ENCODE measurements around the gene LRCH1. TPM values are rescaled to one million over a fixed set of nuclear protein-coding genes. Genes with fewer than 3 reads are reported as not detected.

LRCH1 gene
- total RNA-seq, 1 donor from 2014 or later: 21.4 TPM

DNA sequence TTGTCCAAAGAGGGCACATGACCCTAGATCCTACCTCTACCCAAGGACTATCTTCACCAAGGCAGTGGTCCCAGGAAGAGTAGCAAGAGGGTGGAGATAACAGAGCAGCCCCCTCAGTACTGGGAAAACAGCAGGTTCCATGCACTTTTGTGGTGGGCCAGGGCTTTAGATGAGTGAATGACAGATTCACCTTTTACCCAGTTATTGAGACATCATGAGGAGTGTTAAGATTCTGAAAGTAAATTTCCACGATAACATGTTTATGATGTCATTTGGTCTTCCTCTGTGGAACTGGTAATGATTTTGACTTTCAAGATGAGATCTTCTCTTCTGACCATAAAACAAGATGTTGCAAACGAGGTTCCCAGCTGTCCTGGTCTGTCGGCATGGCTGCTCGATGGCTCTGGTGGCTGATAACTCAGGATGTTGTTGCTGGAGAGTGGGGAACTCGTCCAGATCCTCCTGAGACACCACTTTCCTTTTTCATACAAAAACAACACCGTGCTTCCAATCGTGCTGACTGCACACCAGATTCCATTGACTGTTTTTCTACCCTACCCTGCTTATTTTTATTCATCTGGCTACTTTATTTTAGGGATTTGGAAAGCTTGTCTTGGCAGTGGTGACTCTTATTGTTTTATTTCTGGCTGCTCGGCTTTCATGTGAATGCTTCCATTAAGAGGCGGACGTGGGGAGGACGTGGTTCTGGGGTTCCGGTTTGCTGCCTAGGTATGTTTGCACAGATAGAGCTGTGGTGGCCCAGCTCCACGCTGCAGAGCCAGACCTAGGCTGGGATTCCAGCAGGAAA lies 88.5 kb downstream of the LRCH1 start:
- DNase-seq: peak; percentile 13

DNA sequence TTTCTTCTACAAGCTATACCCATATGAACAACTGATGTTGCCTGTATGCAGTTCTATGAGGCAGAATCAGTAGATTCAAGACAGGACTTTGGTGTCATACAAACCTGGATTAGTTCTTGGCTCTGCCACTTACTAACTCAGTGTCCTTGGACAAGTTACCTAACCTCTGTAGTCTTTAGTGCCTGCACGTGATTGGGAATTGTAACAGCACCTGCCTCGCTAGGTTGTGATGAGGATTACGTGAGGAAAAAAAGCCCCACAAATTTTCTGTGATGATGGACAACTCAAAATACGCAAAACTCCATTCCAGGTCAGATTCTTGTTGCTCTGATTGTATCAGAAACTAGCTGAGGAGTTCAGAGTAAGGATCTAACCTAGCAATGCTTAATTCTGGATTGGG lies 89.3 kb downstream of the LRCH1 start:
- no peak for DNase-seq

DNA sequence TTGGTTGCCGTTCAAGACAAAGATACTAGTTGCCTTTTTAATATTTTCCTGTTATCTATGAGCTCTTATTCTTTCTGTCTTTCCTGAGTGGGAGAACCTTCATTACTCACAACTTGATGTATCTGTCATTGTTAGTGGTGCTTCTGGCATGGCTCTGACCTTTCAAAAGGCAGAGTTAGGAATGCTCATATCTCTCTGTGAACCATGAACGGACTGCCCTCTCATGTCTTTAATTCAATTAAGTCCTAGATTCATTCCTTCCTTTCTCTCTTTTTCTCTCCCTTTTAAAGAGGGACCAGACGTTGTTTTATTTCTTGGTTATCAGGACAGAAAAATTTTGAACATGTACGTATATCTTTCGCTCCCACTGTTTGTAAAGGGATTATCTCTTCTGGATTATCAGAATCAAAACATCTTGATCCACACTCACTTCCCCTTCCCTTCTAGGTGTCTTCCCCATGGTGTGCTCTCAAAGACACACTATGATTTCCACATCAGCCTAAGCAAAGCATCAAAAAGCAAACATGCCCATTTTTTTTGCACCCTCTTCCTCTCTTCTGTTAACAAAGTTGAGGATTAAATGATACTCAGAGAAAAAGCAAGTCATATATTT lies 90.3 kb downstream of the LRCH1 start:
- no peak for DNase-seq

- no peak for DNase-seq
Measured at GRCh38 chr13:46644816-46645215, 91.8 kb downstream of the LRCH1 start.

GRCh38 chr13:46647512-46648065 lies 94.6 kb downstream of the LRCH1 start:
- DNase-seq: no peak

- DNase-seq: no peak
Measured at GRCh38 chr13:46648166-46648607, 95.2 kb downstream of the LRCH1 start.

GRCh38 chr13:46649816-46650215 lies 96.8 kb downstream of the LRCH1 start:
- no peak for DNase-seq

GRCh38 chr13:46654951-46655350 lies 102.0 kb downstream of the LRCH1 start:
- no peak for DNase-seq

DNA sequence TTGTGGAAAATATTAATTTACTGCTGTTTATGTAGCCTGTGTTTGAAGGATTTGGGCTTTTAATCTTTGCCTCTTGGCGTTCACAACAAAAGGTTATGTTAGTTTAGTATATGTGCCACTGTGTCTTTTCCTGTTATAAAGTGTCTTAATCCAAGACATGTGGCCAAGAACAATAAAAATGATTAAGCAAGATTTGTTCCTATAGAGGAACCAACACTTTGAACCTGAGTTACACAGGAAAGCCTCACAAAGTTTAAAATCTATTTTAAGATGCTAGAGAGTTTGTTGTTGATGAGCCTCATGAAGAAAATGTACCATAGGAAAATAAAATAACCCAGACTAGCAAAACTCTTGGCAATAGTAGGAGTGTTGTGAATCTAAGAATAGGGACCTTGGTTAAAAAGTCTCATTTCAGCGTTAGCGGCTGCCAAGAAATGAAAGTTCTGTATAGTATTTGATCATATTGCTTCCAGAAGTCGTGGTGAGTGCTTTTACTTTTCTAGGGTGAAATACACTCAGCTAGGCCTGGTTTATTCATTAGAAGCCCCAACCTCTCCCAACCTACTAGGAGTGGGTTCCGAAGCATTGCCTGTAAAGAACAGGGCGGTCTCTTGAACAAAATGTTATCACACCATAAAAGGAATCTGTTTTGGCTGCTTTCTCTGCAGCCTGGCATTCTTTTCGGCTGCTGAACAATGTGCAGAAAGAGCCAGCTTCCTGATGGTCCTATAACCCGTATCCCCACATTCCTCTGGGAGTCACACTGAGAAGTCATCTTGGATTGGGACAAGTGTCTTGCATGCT lies 102.6 kb downstream of the LRCH1 start:
- peak; percentile 7 for DNase-seq

GRCh38 chr13:46656786-46657185 lies 103.8 kb downstream of the LRCH1 start:
- no peak for DNase-seq

- DNase-seq: no peak
Measured at GRCh38 chr13:46659413-46660065, 106.6 kb downstream of the LRCH1 start.

- DNase-seq: no peak
Measured at GRCh38 chr13:46660416-46660815, 107.4 kb downstream of the LRCH1 start.

DNA sequence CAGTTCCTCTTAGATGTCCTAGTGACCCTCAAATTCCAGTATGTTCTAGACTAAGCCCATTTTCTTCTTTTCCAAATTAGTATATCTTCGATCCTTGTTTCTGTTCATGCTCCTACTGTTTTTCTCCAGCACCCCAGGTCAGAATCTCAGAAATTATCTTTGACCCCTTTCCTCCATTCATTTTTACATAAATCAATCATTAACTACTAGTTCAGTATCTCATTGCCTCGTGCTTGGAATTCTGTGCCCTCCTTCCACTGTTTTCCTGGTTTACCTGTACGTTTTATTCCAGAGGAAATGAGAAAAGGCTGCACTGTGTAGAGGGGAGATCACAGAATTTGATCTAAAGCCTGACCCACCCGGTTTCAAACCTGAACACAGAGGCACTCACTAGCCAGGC lies 107.9 kb downstream of the LRCH1 start:
- no peak for DNase-seq

DNA sequence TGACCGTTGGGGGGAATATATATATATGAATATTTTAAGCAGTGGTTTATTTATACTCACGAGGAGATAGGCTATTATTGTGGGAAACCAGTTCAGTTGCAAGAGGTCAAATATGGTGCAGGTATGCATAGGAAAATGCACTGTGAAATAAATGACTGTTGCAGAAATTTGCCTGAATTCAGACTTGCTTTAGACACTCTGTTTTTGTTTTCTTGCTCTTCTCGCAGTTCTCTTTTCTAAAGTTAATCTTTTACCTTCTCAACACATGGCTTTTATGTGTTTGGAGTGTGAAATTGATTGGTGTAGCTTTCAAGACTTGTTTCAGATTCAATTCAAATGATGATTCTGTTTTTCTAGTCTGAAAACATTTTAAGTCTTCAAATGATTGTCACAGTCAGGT lies 109.7 kb downstream of the LRCH1 start:
- DNase-seq: no peak

GRCh38 chr13:46663206-46664037 lies 110.5 kb downstream of the LRCH1 start:
- DNase-seq: no peak

DNA sequence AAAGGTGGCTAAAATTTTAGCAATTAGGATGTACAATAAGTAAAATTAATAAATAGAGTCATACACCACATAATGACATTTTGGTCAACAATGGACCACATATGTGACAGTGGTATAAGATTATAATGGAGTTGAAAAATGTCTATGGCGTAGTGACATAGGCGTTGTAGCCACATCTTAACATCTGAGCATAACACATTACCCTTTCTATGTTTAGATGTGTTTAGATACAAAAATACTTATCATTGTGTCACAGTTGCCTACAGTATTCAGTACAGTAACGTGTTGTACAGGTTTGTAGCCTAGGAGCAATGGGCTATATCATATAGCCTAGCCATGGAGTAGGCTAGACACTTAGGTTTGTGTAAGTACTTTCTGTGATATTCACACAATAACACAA lies 111.2 kb downstream of the LRCH1 start:
- no peak for DNase-seq

- DNase-seq: no peak
Measured at GRCh38 chr13:46665248-46665632, 112.3 kb downstream of the LRCH1 start.

- no peak for DNase-seq
Measured at GRCh38 chr13:46665633-46666482, 112.9 kb downstream of the LRCH1 start.

DNA sequence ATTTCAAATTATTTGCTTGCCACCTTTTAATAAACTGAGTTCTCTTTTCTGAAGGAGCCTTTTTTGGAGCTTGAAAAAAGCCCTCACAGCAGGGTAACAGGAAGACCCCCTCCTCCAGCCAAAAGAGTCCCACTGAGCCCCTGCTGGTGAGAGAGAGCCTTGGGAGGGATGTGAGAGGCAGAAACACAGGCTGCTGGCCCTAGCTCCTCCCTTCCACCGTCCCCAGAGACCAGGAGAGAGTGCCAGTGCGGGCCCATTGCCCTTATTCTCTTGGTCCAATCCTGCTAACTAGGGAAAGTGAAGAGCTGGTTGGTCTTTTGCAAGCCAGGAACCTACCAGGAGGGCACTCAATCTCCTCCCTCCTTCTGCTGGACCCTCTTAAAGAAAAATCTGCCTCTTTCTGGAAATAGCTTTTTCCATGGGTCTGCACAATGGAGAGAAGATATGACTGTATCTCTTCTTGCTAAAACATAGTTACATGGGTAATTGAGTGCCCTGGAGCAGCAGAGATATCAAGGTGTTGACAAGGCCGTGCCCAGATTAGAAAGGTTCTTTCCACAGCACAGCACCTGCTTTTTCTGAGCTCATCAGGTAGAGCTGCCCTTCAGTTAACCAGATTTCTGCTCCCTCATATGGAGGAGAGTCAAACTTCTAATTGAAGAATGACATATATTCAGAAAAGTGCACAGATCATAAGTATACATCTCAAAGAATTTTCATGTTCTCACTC lies 113.9 kb downstream of the LRCH1 start:
- no peak for DNase-seq

Measured in occipital lobe (tissue), 2 donors.